Dedifferentiated amniotic fluid mesenchymal stem cell (primary cell): Measurements from ENCODE around the gene SORD.

ENCODE experiments used
- DNase-seq: peaks from one replicate; pipeline ENCODE4 v3.0.0-alpha.2; 2016; ENCODE audit errors: extremely low spot score

Gene SORD

DNA sequence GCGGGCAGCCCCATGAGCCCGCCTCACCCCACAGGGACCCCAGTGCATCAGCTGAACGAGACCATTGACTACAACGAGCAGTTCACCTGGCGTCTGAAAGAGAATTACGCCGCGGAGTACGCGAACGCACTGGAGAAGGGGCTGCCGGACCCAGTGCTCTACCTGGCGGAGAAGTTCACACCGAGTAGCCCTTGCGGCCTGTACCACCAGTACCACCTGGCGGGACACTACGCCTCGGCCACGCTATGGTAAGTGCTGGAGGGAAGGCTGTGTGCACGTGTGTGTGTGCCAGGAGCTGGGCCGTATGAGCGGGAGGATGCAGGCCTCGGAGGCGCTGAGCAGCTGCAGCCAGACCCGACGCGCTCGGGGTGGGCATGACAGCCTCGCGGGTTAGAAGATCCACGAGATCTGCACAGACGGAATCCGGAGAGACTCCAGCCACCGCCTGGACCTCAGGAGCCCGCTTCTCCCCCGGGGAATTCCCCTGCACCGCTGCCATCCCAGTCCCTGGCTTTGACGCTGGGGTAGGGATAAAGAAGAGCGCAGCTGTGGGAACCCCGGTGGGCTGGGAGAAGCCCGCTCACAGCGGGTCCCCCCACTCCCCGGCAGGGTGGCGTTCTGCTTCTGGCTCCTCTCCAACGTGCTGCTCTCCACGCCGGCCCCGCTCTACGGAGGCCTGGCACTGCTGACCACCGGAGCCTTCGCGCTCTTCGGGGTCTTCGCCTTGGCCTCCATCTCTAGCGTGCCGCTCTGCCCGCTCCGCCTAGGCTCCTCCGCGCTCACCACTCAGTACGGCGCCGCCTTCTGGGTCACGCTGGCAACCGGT lies 93.7 kb downstream of the SORD start:
- no peak for DNase-seq

DNA sequence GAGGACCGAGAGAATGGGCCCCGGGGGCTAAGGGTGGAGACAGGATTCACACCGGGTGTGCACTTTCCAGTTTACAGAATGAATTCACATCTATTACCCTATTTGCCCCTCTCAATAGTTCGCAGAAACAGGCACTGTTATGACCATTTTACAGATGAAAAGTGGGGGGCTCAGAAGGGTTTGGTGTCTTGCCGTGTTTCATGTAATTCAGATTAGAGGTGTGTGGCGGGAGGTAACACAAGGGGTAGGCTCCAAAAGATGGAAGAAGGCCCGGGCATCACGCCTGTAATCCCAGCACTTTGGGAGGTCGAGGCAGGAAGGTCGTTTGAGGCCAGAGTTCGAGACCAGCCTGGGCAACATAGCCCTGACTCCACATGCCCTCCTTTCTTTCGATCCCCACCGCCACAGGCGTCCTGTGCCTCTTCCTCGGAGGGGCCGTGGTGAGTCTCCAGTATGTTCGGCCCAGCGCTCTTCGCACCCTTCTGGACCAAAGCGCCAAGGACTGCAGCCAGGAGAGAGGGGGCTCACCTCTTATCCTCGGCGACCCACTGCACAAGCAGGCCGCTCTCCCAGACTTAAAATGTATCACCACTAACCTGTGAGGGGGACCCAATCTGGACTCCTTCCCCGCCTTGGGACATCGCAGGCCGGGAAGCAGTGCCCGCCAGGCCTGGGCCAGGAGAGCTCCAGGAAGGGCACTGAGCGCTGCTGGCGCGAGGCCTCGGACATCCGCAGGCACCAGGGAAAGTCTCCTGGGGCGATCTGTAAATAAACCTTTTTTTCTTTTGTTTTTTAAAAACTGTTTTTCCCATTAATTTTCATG lies 94.5 kb downstream of the SORD start:
- DNase-seq, result no peak

DNA sequence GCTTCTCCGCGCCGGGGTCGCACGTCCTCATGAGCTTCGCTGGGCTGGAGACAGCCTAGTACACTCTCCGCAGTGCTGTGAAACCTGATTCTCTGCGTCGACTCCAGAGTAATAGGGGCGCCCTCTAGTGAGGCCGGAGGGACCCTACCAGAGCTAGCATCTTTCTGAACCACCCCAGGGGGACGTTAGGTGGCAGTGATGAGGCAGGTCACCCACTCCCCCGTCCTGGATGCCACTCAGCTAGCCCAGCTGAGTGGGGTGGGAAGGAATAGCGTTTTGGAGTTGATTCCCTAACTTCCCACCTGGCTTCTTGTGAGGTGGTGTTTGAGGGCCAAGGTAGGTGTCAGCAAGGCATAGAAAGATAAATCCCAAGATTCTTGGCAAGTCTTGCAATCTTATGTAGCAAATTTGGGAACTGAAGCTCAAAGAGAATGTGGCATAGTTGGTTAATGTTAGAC lies 95.2 kb downstream of the SORD start:
- peak; percentile 92 for DNase-seq

DNA sequence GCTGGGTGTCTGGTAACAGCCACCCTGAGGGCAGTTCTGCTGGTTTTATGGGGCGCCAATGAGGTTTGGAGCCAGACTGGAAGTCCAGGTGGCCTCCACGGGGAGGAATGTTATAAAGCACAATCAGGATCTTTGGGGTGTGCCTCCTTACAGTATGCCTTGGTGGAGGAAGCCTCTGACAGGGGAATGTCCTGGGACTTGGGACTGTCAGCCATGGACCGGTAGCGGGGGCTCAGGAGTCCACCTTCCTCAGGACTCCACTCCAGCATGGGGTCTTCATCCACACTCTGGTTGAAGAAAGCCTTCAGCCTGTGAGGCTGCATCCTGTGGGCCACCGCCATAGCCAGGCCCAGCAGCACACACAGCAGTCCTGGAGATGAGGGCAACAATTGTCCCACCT lies 96.0 kb downstream of the SORD start:
- DNase-seq, result no peak

DNA sequence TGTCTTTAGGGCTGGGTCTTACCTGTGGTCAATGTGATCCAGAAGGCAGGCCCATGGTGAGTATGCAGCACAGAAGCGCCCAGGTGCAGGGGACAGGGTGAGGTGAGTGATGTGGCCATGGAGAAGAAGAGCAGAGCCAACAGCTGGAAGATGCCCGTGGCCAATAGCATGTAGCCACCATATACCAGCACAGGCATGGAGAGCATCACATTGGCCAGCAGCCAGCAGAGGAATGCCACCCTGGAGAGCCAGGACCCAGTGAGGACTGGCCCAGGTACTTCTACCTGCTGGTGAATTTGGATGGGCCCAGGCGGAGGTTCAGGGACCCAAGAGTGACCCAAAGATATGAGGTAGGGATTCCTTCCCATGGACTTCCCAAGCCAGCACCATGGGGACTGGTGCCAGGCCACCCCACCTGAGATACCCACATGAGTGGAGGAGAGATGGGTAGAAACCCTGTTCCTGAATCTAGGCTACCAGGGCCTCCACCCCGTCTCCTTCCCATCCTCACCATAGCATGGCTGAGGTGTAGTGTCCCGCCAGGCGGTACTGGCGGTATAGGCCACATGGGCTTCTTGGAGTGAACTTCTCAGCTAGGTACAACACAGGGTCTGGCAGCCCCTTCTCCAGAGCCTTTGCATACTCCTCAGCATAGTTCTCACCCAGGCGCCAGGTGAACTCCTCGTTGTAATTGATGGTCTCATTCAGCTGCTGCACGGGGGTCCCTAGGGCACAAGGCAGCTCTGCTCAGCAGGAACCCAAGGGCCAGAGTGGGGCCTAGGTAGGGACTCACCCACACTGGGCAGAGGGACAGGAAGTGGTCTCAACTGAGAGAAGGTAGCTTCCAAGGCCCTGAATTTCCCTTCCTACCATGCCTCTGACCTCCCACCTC lies 97.3 kb downstream of the SORD start:
- DNase-seq, result no peak

DNA sequence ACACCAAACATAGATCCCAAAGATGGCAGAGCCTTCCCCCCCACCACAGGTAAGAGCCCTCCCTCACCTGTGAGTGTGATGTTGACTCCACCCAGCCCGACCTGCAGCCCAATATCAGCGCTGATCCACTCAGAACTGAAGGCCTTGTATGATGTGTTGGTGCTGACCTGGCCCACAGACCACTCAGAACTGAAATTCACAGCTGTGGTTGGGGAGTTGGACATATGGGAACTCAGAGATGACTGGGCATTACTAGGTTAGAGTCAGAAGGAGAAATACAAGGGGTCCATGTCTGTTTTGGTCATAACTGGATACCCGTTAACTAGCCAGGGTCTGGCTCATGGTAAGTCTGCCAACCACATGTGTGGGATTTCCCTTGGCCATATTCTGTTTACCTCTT lies 98.0 kb downstream of the SORD start:
- DNase-seq, result no peak

DNA sequence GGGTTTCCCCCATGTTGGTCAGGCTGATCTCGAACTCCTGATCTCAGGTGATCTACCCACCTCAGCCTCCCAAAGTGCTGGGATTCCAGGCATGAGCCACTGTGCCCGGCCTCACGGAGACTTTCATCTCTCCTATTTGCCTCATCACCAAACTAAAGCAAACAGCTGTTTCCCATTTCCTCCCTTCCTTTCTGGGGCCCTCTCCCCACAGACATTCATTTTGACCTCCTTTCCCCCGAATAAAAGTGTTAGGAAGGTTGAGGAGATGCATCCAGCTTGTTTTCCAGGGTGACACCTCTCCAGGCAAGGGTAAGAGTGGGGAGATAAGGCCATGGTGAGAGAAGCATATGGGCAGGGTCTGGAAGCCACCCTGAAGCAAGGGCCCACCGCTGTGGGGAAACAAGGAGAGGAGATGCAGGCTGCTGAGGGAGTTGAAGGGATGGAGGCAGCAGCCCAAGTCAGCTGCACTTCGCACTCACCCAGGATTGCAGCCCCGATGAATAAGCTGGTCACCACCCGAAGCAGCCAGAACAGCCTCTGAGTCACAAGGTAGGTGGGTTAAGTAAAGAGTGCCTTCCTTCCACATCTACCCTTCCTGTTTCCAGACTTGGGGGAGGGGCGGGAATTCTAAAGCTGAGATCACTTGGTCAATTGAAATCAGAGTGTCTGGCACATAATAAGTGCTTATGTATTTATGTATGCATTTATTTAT lies 98.9 kb downstream of the SORD start:
- DNase-seq, result peak; percentile 45

DNA sequence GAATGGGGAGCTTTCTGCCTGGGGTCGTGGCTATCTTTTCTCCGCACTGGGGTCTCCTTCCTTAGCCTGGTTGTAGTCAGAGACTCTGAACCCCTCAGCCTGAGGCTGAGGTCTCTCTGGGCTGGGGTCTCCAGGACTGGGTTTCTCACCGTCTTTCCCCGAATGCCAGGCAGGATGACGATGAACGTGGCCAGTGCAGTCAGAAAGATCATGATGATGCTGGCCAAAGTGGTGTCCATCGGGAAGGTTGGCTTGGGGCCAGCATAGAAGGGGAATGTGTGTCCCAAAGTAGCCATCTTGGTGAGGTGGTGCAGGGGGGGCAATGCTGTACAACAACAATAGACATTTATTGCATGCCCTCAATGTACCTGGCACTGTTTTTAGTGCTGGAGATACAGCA lies 99.7 kb downstream of the SORD start:
- no peak for DNase-seq

DNA sequence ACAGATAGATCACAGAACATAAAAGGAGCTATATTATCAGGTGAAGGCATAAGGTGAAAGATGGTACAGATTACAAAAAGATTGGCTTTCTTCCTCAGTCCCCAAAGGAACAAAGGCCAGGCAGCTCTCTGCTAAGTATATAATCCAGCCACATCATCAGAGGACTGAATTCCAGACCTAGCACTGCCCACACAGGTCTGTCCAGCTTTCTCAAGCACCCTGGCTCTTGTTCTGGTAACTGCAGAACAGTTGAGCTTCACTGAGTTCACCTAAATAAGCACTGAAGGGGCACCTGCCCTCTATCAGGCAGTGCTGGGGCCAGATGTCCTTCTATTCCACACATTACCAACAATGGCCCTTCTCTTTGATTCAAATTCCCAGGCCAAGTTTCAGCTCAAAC lies 100.4 kb downstream of the SORD start:
- DNase-seq, result no peak

DNA sequence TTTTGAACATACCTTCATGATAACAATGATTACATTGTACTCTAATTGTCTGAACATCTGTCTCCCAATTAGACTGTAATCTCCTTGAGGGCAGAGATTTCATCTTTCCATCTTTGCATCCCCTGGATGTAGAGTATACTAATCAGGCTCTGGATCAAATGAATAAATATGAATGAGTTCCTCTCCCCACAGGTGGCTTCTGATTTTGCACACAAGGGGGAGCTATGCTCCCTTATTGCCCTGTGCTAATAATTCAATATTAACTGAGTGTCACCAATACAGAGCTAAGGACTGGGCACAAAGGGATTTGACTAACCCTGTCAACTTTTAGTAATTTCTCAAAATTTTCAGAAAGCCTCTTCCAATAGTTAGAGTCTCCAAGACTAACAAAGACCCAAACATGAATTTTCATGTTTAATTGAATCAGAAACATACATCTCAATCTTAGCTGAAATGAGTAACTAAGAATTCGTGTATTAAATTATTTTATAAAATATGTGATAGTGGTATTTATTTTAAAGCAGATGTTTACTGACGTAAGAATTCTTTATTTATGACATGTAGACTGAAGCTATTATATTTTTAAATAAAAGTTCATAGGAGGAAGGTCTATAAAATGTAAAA lies 103.7 kb downstream of the SORD start:
- no peak for DNase-seq
